PFSK-1 (cell line): ENCODE data around the gene MAN1C1.

Experiments
- TAF1 ChIP-seq: IDR thresholded peaks from 2 replicates; pipeline ENCODE4 v1.6.1; 2012; ENCODE audit warnings: low read length, control low read depth, borderline replicate concordance; ENCODE audit not compliant: insufficient read depth
- TF ChIP-seq, protein P1 (sequence below), 2 experiments: IDR thresholded peaks; 2 replicates each; pipeline versions ENCODE4 v1.6.1 to v1.8.0; 2011 to 2012; ENCODE audit warnings: low read depth in 2 of 2, low read length in 2 of 2, control low read depth in 1 of 2, inconsistent platforms in 1 of 2, mild to moderate bottlenecking in 1 of 2, moderate library complexity in 1 of 2; ENCODE audit not compliant: insufficient read depth in 1 of 2

DNA sequence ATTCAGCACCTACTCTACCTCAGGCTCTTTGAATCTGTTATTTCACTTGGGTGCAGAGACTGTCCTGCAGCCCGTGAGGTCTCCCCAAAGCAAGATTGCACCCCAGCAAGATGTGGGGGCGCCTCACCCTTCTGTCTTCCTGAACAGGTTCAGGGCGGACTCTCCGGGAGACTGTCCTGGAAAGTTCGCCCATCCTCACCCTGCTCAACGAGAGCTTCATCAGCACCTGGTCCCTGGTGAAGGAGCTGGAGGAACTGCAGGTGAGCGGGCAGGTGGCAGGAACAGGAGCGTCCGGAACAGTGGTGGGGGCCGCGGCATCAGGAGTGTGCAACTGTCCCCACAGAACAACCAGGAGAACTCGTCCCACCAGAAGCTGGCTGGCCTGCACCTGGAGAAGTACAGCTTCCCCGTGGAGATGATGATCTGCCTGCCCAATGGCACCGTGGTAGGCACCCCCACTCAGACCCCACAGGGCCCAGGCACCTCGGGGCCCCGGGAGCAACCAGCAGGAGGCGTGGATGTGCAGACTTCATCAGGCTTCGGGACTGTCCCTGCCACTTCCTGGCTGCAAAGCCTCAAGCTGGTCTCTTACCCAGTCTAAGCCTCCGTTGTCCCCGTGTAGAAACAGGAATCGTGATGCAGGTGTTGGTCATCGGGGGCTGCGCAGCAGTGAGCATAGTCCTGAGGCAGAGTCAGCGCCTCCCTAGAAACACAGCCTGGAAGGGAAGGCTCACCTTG, 197.3 kb downstream of the MAN1C1 start:
- TF ChIP-seq, protein P1, sequence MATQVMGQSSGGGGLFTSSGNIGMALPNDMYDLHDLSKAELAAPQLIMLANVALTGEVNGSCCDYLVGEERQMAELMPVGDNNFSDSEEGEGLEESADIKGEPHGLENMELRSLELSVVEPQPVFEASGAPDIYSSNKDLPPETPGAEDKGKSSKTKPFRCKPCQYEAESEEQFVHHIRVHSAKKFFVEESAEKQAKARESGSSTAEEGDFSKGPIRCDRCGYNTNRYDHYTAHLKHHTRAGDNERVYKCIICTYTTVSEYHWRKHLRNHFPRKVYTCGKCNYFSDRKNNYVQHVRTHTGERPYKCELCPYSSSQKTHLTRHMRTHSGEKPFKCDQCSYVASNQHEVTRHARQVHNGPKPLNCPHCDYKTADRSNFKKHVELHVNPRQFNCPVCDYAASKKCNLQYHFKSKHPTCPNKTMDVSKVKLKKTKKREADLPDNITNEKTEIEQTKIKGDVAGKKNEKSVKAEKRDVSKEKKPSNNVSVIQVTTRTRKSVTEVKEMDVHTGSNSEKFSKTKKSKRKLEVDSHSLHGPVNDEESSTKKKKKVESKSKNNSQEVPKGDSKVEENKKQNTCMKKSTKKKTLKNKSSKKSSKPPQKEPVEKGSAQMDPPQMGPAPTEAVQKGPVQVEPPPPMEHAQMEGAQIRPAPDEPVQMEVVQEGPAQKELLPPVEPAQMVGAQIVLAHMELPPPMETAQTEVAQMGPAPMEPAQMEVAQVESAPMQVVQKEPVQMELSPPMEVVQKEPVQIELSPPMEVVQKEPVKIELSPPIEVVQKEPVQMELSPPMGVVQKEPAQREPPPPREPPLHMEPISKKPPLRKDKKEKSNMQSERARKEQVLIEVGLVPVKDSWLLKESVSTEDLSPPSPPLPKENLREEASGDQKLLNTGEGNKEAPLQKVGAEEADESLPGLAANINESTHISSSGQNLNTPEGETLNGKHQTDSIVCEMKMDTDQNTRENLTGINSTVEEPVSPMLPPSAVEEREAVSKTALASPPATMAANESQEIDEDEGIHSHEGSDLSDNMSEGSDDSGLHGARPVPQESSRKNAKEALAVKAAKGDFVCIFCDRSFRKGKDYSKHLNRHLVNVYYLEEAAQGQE (IDR thresholded peaks at IDR 0.05; ENCODE audit: insufficient read depth in 1 of 2, low read depth in 2 of 2, low read length in 2 of 2) = no peak
- TF ChIP-seq TAF1 = no peak
